K562 (cell line): Measurements from ENCODE around the gene FXYD3. TPM values are rescaled to one million over a fixed set of nuclear protein-coding genes. Genes with fewer than 3 reads are reported as not detected.

Experiments
- ATAC-seq: fragments of 200-7000 bp; cut with Tn5 transposase; 3 replicates; pipeline ENCODE4 v1.9.1; 2020; ENCODE audit warnings: moderate library complexity
- BruUV-seq: library from RNA; stranded (reverse); fragments of 400-500 nt; replicated peaks from 2 replicates; lab custom pipeline; 2021; lab: Mats Ljungman, UMichigan
- CTCF ChIA-PET: fragments of 300-600 bp; formaldehyde crosslinking; extraction: SDS; loops from one replicate; lab custom pipeline; 2021; ENCODE audit warnings: low intra/inter-chr PET ratio; lab: Yijun Ruan, JAX
- POLR2A ChIA-PET: fragments of 300-600, 350-650 bp; sonication (Branson Sonifier 250); formaldehyde crosslinking; extraction: SDS; loops from one replicate; lab custom pipeline; 2021; ENCODE audit warnings: antibody characterized with exemption, inconsistent platforms; lab: Yijun Ruan, JAX
- DNase-seq, 4 experiments: peaks; one replicate each; pipeline versions ENCODE4 v3.0.0 to v3.0.0-alpha.2; 2011 to 2018; ENCODE audit warnings: low spot score in 3 of 4, mixed read lengths in 3 of 4; ENCODE audit errors: extremely low read depth in 1 of 4
- FAIRE-seq: peaks from 2 replicates; lab custom pipeline; 2011; peaks lifted over from hg19 to GRCh38; lab: Jason Lieb, UNC
- H2AFZ ChIP-seq: 2 replicates; pipeline ENCODE4 v1.6.0; 2011; ENCODE audit warnings: low read depth, low read length, control low read depth, inconsistent platforms
- H3K27ac ChIP-seq: fragments of 200-600 bp; 3 replicates; pipeline ENCODE4 v1.8.0; 2011; ENCODE audit warnings: low read depth, mild to moderate bottlenecking, control low read depth, inconsistent platforms, low read length, moderate library complexity, mixed read lengths; ENCODE audit errors: extremely low read depth
- H3K27me3 ChIP-seq, 2 experiments: fragments of 300-600 bp in 1 of 2; 2 replicates in 1 of 2; 3 replicates in 1 of 2; pipeline versions ENCODE4 v1.6.0 to v1.8.0; 2011; ENCODE audit warnings: inconsistent platforms in 2 of 2, low read length in 2 of 2, mild to moderate bottlenecking in 1 of 2, mixed read lengths in 1 of 2, moderate library complexity in 1 of 2; ENCODE audit not compliant: control insufficient read depth in 2 of 2, insufficient read depth in 2 of 2
- H3K36me3 ChIP-seq: fragments of 300-600 bp; 3 replicates; pipeline ENCODE4 v1.8.0; 2011; ENCODE audit warnings: mild to moderate bottlenecking, low read length, inconsistent platforms; ENCODE audit not compliant: control insufficient read depth, insufficient read depth
- H3K4me1 ChIP-seq, 2 experiments: fragments of 200-600 bp in 1 of 2; replicated peaks in 1 of 2; 2 replicates in 1 of 2; 3 replicates in 1 of 2; pipeline versions ENCODE4 v1.5.1 to v1.8.0; 2011; ENCODE audit warnings: inconsistent platforms in 2 of 2, low read length in 2 of 2, mild to moderate bottlenecking in 1 of 2, mixed read lengths in 1 of 2, moderate library complexity in 1 of 2; ENCODE audit not compliant: control insufficient read depth in 2 of 2, insufficient read depth in 2 of 2
- H3K4me2 ChIP-seq: 2 replicates; pipeline ENCODE4 v1.6.1; 2011; ENCODE audit warnings: low read length, control low read depth, inconsistent platforms, mixed read lengths; ENCODE audit not compliant: insufficient read depth
- H3K4me3 ChIP-seq: fragments of 200-600 bp; sonication (generic), shearing (Covaris generic); 2 replicates; pipeline ENCODE4 v1.5.1; 2016; ENCODE audit warnings: control low read depth, inconsistent platforms
- H3K79me2 ChIP-seq: fragments of 200-600 bp; 3 replicates; pipeline ENCODE4 v1.8.0; 2011; ENCODE audit warnings: low read length, inconsistent platforms; ENCODE audit not compliant: control insufficient read depth, insufficient read depth
- H3K9ac ChIP-seq, 2 experiments: 2 replicates each; pipeline versions ENCODE4 v1.6.0 to v1.6.1; 2011; ENCODE audit warnings: low read depth in 2 of 2, low read length in 2 of 2, control low read depth in 1 of 2, inconsistent platforms in 1 of 2, mild to moderate bottlenecking in 1 of 2, mixed read lengths in 1 of 2; ENCODE audit not compliant: insufficient read depth in 1 of 2
- H3K9me1 ChIP-seq: one replicate; pipeline ENCODE4 v1.6.0; 2011; ENCODE audit warnings: inconsistent platforms, mild to moderate bottlenecking, low read length, moderate library complexity; ENCODE audit not compliant: control insufficient read depth, insufficient read depth
- H3K9me3 ChIP-seq: replicated peaks from 2 replicates; pipeline ENCODE4 v1.5.1; 2011; ENCODE audit warnings: low read depth, low read length, inconsistent platforms; ENCODE audit not compliant: control insufficient read depth, insufficient read depth
- H4K20me1 ChIP-seq: replicated peaks from 2 replicates; pipeline ENCODE4 v1.6.1; 2011; ENCODE audit warnings: low read length, inconsistent platforms, mixed read lengths; ENCODE audit not compliant: control insufficient read depth, insufficient read depth
- FUS ChIP-seq: fragments of 200-400 bp; formaldehyde crosslinking; optimal IDR thresholded peaks from 2 replicates; pipeline ENCODE3; 2017; ENCODE audit warnings: low read depth, low read length
- PML ChIP-seq: IDR thresholded peaks from 2 replicates; pipeline ENCODE4 v1.6.1; 2012; ENCODE audit warnings: low read length, inconsistent platforms
- RAD21 ChIP-seq, 2 experiments: fragments of 250-450 bp in 1 of 2; fragments of 450-650 bp in 1 of 2; sonication (Bioruptor Pico) in 1 of 2; formaldehyde crosslinking in 1 of 2; IDR thresholded peaks in 1 of 2; conservative IDR thresholded peaks in 1 of 2; 2 replicates each; pipeline versions ENCODE4 v1.4.0 to v1.8.0; 2020 to 2022; ENCODE audit warnings: mild to moderate bottlenecking in 2 of 2, moderate library complexity in 1 of 2
- SIX5 ChIP-seq, 2 experiments: IDR thresholded peaks; 2 replicates each; pipeline ENCODE4 v1.6.1; 2011; ENCODE audit warnings: low read length in 2 of 2, borderline replicate concordance in 1 of 2, low read depth in 1 of 2, mild to moderate bottlenecking in 1 of 2, moderate library complexity in 1 of 2; ENCODE audit not compliant: insufficient read depth in 1 of 2
- SP2 ChIP-seq: IDR thresholded peaks from 2 replicates; pipeline ENCODE4 v1.6.1; 2011; ENCODE audit warnings: mild to moderate bottlenecking, low read depth, low read length, moderate library complexity; ENCODE audit not compliant: poor library complexity, severe bottlenecking; ENCODE audit errors: extremely low read depth
- SREBF2 ChIP-seq: sonication (generic); formaldehyde crosslinking; IDR thresholded peaks from 2 replicates; pipeline ENCODE4 v1.4.0; 2020; ENCODE audit warnings: mild to moderate bottlenecking, missing genetic modification reagents
- ZNF121 ChIP-seq: sonication (generic); formaldehyde crosslinking; conservative IDR thresholded peaks from 2 replicates; pipeline ENCODE4 v1.8.0; 2022; ENCODE audit warnings: missing genetic modification reagents
- ZNF384 ChIP-seq: IDR thresholded peaks from 2 replicates; pipeline ENCODE4 v1.6.1; 2012; ENCODE audit warnings: low read depth, low read length, improper control_type of control experiment
- WGBS: fragments of 100-300 bp; shearing (Covaris generic); methylation state at CpG from one replicate; pipeline ENCODE4 v1.1.6; 2016; ENCODE audit warnings: low coverage, mixed read lengths; ENCODE audit not compliant: insufficient coverage; ENCODE audit errors: missing lambda C conversion rate; 5-methylcytosine and 5-hydroxymethylcytosine counted together
- in situ Hi-C: fragments of 300-500 bp; cut with MboI; formaldehyde crosslinking; loops from 4 replicates; pipeline ENCODE4 v1.15.0; 2018; ENCODE audit warnings: inconsistent platforms, mixed read lengths
- intact Hi-C: fragments of 100-400 bp; cut with micrococcal nuclease; formaldehyde crosslinking; loops from 2 replicates; pipeline ENCODE4 v1.14.2; 2022
- polyA plus RNA-seq, 8 experiments: library from polyadenylated mRNA; depleted of rRNA in 4 of 8; stranded (reverse) in 5 of 8; unstranded in 3 of 8; fragments of >200 nt; fragmentation: Nextera tagmentation in 2 of 8; fragmentation: Illumina TruSeq in 1 of 8; extraction: Ambion mirVana in 2 of 8; extraction: Trizol in 1 of 8; gene quantifications; 2 replicates each; pipeline versions ENCODE4 v1.2.1 to v1.2.3, GENCODE V29; 2011 to 2014; ENCODE audit warnings: inconsistent platforms in 1 of 8, missing spikeins in 1 of 8
- total RNA-seq, 7 experiments: library from RNA; depleted of rRNA in 6 of 7; stranded (reverse); fragments of >200 nt in 6 of 7; fragmentation: Illumina TruSeq in 2 of 7; extraction: Trizol in 2 of 7; gene quantifications; 2 replicates each; pipeline versions ENCODE4 v1.2.1 to v1.2.3, GENCODE V29; 2011 to 2021; ENCODE audit warnings: low replicate concordance in 1 of 7
- TF ChIP-seq, protein P1 (sequence below): fragments of 250-450 bp; sonication (Bioruptor Pico); IDR thresholded peaks from 2 replicates; pipeline ENCODE4 v1.9.0; 2021; ENCODE audit warnings: mild to moderate bottlenecking, inconsistent platforms

Gene FXYD3
- total and polyA plus RNA-seq, 9 of the 15 experiments (the other 6 are each of a cell fraction or from before 2014, with no cell fraction given): 0.24 TPM; not detected in 8

DNA sequence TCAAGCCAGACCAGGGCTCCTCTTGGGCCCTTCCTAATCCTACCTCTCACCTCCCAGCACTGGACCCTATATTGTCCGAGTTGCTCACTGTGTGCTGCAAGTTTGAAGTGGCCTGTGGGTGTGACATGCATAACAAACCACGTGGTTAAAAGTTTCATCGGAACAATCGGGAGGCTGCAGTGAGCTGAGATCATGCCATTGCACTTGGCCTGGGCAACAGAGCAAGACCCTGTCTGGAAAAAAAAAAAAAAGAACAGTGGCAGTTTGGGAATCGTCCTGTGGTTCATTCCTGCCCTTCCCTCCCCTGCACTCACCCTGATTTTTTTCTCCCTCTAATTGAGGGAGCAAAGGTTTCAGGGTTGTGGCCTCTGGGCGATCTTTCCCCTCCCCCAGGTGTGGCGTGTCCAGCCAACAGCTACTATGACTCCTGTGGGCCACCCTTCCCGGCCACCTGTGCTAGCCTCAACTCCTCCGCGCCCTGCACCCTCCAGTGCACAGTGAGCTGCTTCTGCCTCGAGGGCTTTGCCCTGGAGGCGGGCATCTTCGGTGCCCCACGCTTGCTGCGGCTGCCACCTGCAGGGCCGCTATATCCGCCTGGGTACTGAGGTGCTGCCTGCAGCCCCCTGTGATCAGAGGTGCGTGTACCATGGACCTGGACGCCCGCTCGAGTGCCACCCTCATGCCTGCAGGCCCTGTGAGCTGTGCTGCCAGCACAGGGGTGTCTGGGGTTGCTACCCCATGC is 16.3 kb upstream of the FXYD3 start:
- no peak overlapping the region for H3K4me2 ChIP-seq
- peaks cover 2 to 30% of the 10 kb centered on the region in 2 experiments; a peak in 3 of 5 replicates for H3K4me1 ChIP-seq
- no peaks in the 10 kb centered on the region for H4K20me1 ChIP-seq
- BruUV-seq: no TSS peak
- POLR2A ChIA-PET: interaction anchor here (1.4 to 2.0 kb wide), 2 partner anchors 12 to 13 kb away, joined by 3 to 6 read pairs; no protein-coding TSS in a partner anchor
- H3K9ac ChIP-seq: peak overlapping the region in 1 of 2 experiments; percentile 64; a peak in 2 of 4 replicates
- no peaks in the 10 kb centered on the region for H3K27me3 ChIP-seq
- 44% methylated on average over 20 of the region's 21 CpGs for WGBS
- H3K27ac ChIP-seq: no peak overlapping the region
- H2AFZ ChIP-seq: no peak overlapping the region
- H3K79me2 ChIP-seq: no peaks in the 10 kb centered on the region
- H3K9me1 ChIP-seq: no peaks in the 10 kb centered on the region
- no peak for TF ChIP-seq SP2
- 0 out of 2 replicates have a peak, but pooled peaks have one; percentile 18 for TF ChIP-seq ZNF384
- peak; percentile 91 for TF ChIP-seq ZNF121 (CRISPR knock-in tag)
- intact Hi-C loops (loop anchor here (10.0 kb wide), 1 partner anchor 55 kb away; the partner anchor contains the start of gene HPN), in situ Hi-C loops (no loop called here)
- H3K36me3 ChIP-seq: no peaks in the 10 kb centered on the region
- no peak overlapping the region for H3K4me3 ChIP-seq
- DNase-seq (no peak), ATAC-seq (no peak; the same call in 2 of the 3 replicates), FAIRE-seq (no peak)
- H3K9me3 ChIP-seq: no peaks in the 10 kb centered on the region
- CTCF ChIA-PET: no interaction called here

DNA sequence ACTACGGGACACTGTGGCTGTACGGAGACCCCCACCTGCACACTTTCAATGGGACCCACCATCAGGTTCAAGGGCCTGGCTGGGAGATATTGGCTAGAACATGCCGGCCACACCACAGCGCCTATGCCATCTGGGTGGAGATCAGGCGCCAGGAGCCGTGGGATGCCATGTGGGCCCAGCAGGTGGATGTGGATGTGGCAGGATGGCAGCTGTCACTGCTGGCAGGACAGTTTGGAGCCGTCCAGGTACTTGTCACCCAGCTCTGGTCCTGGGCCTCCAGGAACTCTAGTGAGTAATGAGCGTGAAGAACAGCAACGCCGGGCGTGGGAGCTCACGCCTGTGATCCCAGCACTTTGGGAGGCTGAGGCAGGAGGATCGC is 15.7 kb upstream of the FXYD3 start:
- Histone ChIP-seq H3K4me2 (no peak overlapping the region), H2AFZ (no peak overlapping the region), H3K27ac (no peak overlapping the region), H3K9me1 (no peaks in the 10 kb centered on the region), H3K36me3 (no peaks in the 10 kb centered on the region), H4K20me1 (no peaks in the 10 kb centered on the region), H3K4me3 (no peak overlapping the region), H3K4me1 (peaks cover 2 to 34% of the 10 kb centered on the region in 2 experiments; a peak in 3 of 5 replicates), H3K27me3 (no peaks in the 10 kb centered on the region), H3K9me3 (no peaks in the 10 kb centered on the region), H3K79me2 (no peaks in the 10 kb centered on the region), H3K9ac (peak overlapping the region in 1 of 2 experiments; percentile 21; a peak in 2 of 4 replicates)
- no peak for ATAC-seq
- intact Hi-C loops (loop anchor here (10.0 kb wide), 1 partner anchor 55 kb away; the partner anchor contains the start of gene HPN), in situ Hi-C loops (no loop called here)
- no peak for DNase-seq
- BruUV-seq: no TSS peak
- 75% methylated on average over 13 of the region's 13 CpGs for WGBS
- POLR2A ChIA-PET: no interaction called here
- no peak for FAIRE-seq
- CTCF ChIA-PET: no interaction called here
- no peak for TF ChIP-seq RAD21 (CRISPR knock-in tag; conservative IDR thresholded peaks at IDR 0.05 in 1 of 2, IDR thresholded peaks at IDR 0.05 in 1 of 2)
- TF ChIP-seq SREBF2: no peak
- TF ChIP-seq ZNF384: no peak
- TF ChIP-seq FUS: no peak
- TF ChIP-seq PML: no peak
- TF ChIP-seq, protein P1, sequence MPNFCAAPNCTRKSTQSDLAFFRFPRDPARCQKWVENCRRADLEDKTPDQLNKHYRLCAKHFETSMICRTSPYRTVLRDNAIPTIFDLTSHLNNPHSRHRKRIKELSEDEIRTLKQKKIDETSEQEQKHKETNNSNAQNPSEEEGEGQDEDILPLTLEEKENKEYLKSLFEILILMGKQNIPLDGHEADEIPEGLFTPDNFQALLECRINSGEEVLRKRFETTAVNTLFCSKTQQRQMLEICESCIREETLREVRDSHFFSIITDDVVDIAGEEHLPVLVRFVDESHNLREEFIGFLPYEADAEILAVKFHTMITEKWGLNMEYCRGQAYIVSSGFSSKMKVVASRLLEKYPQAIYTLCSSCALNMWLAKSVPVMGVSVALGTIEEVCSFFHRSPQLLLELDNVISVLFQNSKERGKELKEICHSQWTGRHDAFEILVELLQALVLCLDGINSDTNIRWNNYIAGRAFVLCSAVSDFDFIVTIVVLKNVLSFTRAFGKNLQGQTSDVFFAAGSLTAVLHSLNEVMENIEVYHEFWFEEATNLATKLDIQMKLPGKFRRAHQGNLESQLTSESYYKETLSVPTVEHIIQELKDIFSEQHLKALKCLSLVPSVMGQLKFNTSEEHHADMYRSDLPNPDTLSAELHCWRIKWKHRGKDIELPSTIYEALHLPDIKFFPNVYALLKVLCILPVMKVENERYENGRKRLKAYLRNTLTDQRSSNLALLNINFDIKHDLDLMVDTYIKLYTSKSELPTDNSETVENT (CRISPR knock-in tag): no peak
- no peak for TF ChIP-seq SIX5 (IDR thresholded peaks at IDR 0.05; ENCODE audit: borderline replicate concordance in 1 of 2, insufficient read depth in 1 of 2, low read depth in 1 of 2, low read length in 2 of 2)
